ENCODE data around the gene KLRC1. TPM values are rescaled to one million over a fixed set of nuclear protein-coding genes. Genes with fewer than 3 reads are reported as not detected.
"Not testable (repeated sequence)": the region's sequence is repeated elsewhere in the genome, so short reads cannot be mapped to it uniquely, and the experiment has no call there.

Gene KLRC1
- total and polyA plus RNA-seq, 8 donors = 0.50 to 11.3 (median 1.7) TPM; not detected in 1

GRCh38 chr12:10437601-10438000, 15.6 kb downstream of the KLRC1 start:
- H3K9me3 ChIP-seq; intact Hi-C loops (cut with DNase I; ENCODE audit: low total_unique reads); H3K4me3 ChIP-seq; H3K27me3 ChIP-seq; DNase-seq; H3K4me1 ChIP-seq; H3K27ac ChIP-seq; H3K36me3 ChIP-seq: not testable (repeated sequence)
- whole genome bisulfite sequencing, 5 donors = 14 to 25% (median 17%) methylated on average over 1 of the region's 2 CpGs; no CpG with 5 or more reads in 2 of the 5 donors

GRCh38 chr12:10435816-10436215, 17.4 kb downstream of the KLRC1 start, which contains the start of gene KLRC2:
TSS of gene KLRC2 (minus strand) at chr12:10436010. CDS start at chr12:10435986, 24 bp downstream.
- H3K4me1 ChIP-seq; H3K27ac ChIP-seq; H3K9me3 ChIP-seq; H3K36me3 ChIP-seq; H3K27me3 ChIP-seq; H3K4me3 ChIP-seq; intact Hi-C loops (cut with DNase I; ENCODE audit: low total_unique reads): not testable (repeated sequence)
- peak in 1 of 2 donors; percentile 18 for DNase-seq
- WGBS, 5 donors = 33 to 55% (median 42%) methylated on average over 3 of the region's 3 CpGs

- H3K36me3 ChIP-seq; H3K9me3 ChIP-seq; intact Hi-C loops (cut with DNase I; ENCODE audit: low total_unique reads); DNase-seq; H3K27ac ChIP-seq; H3K4me1 ChIP-seq; H3K27me3 ChIP-seq; H3K4me3 ChIP-seq: not testable (repeated sequence)
- WGBS, 5 donors = 76 to 82% (median 82%) methylated on average over 4 of the region's 4 CpGs
These were observed 22.6 kb downstream of the KLRC1 start for GRCh38 chr12:10430623-10431022.

GRCh38 chr12:10425938-10426337, 27.2 kb downstream of the KLRC1 start:
- H3K36me3 ChIP-seq; H3K27me3 ChIP-seq; intact Hi-C loops (cut with DNase I; ENCODE audit: low total_unique reads); H3K4me1 ChIP-seq; H3K4me3 ChIP-seq; H3K9me3 ChIP-seq; DNase-seq; H3K27ac ChIP-seq: not testable (repeated sequence)
- 85 to 94% (median 88%) methylated on average over 6 to 8 of the region's 8 CpGs for WGBS, 5 donors

- WGBS, 5 donors = 68 to 100% (median 83%) methylated on average over 1 of the region's 1 CpG; no CpG with 5 or more reads in 1 of the 5 donors
- H3K36me3 ChIP-seq; H3K27ac ChIP-seq; H3K27me3 ChIP-seq; H3K4me3 ChIP-seq; H3K4me1 ChIP-seq; intact Hi-C loops (cut with DNase I; ENCODE audit: low total_unique reads); DNase-seq; H3K9me3 ChIP-seq: not testable (repeated sequence)
These were observed 28.8 kb downstream of the KLRC1 start for GRCh38 chr12:10424260-10424899.

- H3K27me3 ChIP-seq; H3K9me3 ChIP-seq; H3K4me3 ChIP-seq; H3K36me3 ChIP-seq; H3K27ac ChIP-seq; intact Hi-C loops (cut with DNase I; ENCODE audit: low total_unique reads); H3K4me1 ChIP-seq; DNase-seq: not testable (repeated sequence)
- WGBS, 5 donors = 9 to 56% (median 33%) methylated on average over 1 to 2 of the region's 3 CpGs; no CpG with 5 or more reads in 1 of the 5 donors
These were observed 31.0 kb downstream of the KLRC1 start for GRCh38 chr12:10422159-10422558.

GRCh38 chr12:10420334-10420733, 32.8 kb downstream of the KLRC1 start, which contains the start of gene KLRC3:
TSS of gene KLRC3 (minus strand) at chr12:10420595. CDS start at chr12:10420550, 45 bp downstream.
- H3K4me3 ChIP-seq; DNase-seq; H3K4me1 ChIP-seq; intact Hi-C loops (cut with DNase I; ENCODE audit: low total_unique reads); H3K27ac ChIP-seq; H3K9me3 ChIP-seq; H3K36me3 ChIP-seq; H3K27me3 ChIP-seq: not testable (repeated sequence)
- WGBS, 5 donors = 48 to 62% (median 61%) methylated on average over 1 of the region's 1 CpG

GRCh38 chr12:10409392-10409791, 43.8 kb downstream of the KLRC1 start, which contains the start of gene KLRC4:
TSS of gene KLRC4 (minus strand) at chr12:10409757. CDS start at chr12:10409575, 182 bp downstream.
- 0 to 67% (median 32%) methylated on average over 1 of the region's 1 CpG for WGBS, 5 donors
- Histone ChIP-seq H3K4me3 (no peak within 1 kb of the TSS), H3K27ac (no peak within 1 kb of the TSS), H3K27me3 (peaks cover 0 to 3% (median 0%) of the 10 kb centered on the region in 3 donors), H3K36me3 (no peaks in the 10 kb centered on the region), H3K4me1 (no peaks in the 10 kb centered on the region), H3K9me3 (no peaks in the 10 kb centered on the region)
- TF ChIP-seq CTCF (IDR thresholded peaks at IDR 0.05) = no peak
- no peak for TF ChIP-seq POLR2AphosphoS5 (IDR thresholded peaks at IDR 0.05)
- TF ChIP-seq EP300 (IDR thresholded peaks at IDR 0.05) = no peak
- no peak for TF ChIP-seq POLR2A (IDR thresholded peaks at IDR 0.05)
- intact Hi-C loops (cut with DNase I; ENCODE audit: low total_unique reads) = no loop called here
- peak in 1 of 2 donors; percentile 32 for DNase-seq

Measured in stomach (tissue), 9 donors.